Effector CD4-positive, alpha-beta T cell (primary cell): ENCODE measurements around the gene KDM1A.
A peak's percentile ranks its signal among the peaks of the same experiment; 100 is the strongest.

Source experiments
- DNase-seq: peaks from one replicate; pipeline ENCODE4 v3.0.0-alpha.2; 2020

KDM1A gene

GRCh38 chr1:23018661-23019093 lies 591 bp upstream of the KDM1A start:
- DNase-seq: no peak

DNA sequence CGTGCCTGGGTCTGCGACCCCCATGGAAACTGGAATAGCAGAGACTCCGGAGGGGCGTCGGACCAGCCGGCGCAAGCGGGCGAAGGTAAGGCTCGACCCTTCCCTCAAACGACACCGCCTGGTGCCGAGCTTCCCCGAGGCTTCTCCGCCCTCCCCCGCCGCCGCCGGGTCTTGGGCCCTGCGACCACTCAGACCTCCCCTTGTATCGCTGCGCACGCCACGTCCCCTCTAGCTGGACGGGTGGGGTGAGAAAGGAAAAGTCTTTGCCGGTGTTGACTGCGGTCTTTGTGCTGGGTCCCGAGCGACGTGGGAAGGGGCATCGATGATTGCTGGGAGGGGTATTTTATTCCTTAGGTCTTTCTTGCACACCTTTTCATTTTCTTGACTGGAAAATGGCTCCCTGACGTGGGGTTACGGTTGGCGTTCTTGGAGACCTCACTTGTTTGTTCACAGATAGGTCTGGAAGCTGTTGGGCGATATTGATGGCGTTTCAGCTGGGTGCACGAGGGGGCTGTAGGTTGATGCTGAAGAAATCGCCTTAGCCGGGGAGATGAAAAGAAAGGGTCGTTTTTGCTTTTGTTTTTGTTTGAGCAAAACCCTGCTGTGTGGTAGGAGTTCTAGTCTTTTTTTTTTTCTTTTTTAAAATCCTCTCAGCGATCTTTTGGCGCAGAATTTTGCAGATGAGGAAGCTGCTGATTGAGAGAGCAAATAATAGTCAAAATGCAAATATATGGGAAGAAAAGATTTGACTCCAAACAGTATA lies 776 bp downstream of the KDM1A start:
- DNase-seq: peak; percentile 6

DNA sequence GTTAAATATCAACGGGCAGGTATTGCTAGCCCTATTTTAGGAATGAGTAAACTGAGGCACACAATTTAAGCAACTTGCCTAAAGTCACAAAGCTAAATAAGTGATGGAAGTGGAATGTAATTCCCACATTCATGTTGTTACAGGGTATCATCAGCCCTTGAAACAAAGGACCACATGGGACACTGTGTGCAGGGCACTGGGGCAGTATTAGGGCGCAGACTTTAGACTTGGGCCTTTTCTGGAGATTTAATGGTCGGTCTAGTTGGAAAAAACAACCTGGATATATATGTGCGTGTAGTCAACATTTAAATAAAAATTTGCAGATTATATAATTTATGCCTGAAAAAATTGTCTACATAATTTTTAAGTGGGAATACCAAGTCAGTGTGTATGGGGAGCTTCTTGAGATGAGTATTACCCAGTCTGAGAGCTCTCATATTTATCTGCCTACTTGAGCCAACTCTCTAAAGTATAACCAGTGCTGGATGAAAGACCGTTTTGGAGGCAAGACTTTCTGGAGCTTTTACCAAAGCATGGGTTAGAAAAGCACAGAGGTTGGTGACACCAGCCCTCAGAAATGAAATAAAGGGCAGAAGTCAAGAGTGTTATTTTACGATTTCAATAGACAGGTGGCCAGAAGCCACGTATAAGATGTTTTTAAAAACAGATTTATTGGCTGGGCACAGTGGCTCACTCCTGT lies 1.6 kb downstream of the KDM1A start:
- no peak for DNase-seq

- DNase-seq: no peak
Observed at GRCh38 chr1:23021834-23022233, 2.6 kb downstream of the KDM1A start.

- DNase-seq: no peak
Observed at GRCh38 chr1:23023174-23023845, 4.0 kb downstream of the KDM1A start.

DNA sequence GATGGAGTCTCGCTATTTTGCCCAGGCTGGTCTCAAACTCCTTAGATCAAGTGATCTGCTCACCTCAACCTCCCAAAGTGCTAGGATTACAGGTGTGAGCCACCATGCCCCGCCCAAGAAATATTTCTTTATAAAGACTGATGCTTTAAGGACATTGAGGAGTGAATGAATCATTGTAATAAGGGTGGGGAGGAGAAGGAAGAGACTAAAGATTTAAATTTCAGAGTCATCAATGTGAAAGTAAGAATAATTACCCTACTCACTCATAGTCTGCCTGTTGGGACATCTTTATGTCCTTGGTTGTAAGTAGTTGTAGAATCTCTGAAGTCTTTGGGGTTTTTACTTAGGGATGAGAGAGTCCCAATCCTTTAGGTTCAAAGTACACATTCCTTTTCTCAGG lies 7.3 kb downstream of the KDM1A start:
- DNase-seq: no peak

GRCh38 chr1:23027352-23027907 lies 8.2 kb downstream of the KDM1A start:
- no peak for DNase-seq

DNA sequence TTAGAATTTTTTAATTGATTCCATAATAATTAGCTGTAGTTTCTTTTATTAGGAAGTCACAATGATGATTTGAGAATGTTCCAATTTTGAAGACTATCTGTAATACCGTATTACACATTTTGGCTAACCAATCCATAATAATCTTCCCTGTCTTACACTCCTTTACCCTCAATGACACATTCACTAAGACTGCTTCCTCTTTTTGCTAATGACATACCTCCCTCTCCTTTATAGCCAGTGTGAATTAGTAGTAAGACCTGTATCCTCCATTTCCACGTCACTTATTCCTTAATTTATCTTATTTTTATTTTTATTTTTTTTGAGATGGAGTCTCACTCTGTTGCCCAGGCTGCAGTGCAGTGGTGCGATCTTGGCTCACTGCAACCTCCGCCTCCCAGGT lies 10.1 kb downstream of the KDM1A start:
- no peak for DNase-seq

DNA sequence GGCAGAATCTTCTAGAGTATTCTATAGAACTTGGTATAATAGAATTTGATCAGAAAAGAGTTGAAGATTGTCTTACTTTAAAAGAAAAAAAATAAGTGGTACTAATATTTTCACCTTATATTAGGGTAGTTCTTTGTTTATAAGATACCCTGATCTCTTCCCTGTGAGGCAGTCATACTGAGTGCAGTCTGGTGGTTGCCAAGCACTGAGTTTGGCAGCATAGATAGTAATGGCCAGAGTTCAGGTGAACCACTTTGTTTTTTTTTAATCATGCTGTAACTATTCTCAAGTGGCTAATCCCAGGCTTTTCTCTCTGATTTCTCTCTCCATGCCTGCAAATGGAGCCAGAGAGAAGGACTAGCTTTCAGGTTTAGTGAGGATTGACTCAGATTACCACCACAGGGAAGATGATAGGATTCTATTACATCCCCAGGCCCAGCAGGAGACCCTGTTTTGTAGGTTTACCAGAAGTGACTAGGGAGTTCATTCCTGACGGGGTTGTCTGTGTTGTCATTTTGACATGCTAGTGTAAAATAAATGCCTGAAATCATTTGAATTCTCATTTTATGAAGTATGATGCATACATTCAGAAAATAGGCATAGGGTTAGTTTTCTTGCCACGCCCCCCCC lies 16.7 kb downstream of the KDM1A start:
- DNase-seq: no peak

GRCh38 chr1:23037081-23037740 lies 17.9 kb downstream of the KDM1A start:
- DNase-seq: no peak

GRCh38 chr1:23039308-23039826 lies 20.1 kb downstream of the KDM1A start:
- no peak for DNase-seq

DNA sequence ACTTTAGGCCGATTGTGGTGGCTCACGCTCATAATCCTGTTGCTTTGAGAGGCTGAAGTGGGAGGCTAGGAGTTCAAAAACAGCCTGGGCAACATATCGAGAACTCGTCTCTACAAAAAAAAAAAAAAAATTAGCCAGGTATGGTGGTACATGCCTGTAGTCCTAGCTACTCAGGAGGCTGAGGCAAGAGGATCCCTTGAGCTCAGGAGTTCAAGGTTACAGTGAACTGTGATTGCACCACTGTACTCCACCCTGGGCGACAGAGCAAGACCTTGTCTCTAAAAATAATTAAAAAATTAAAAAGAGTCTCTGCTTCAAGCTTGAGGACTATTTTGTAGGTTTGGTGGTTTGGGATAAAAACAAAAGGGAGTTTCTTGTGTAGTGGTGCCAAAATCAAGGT lies 21.2 kb downstream of the KDM1A start:
- DNase-seq: no peak

- no peak for DNase-seq
Observed at GRCh38 chr1:23044035-23044434, 24.8 kb downstream of the KDM1A start.

- DNase-seq: no peak
Observed at GRCh38 chr1:23050201-23050600, 30.9 kb downstream of the KDM1A start.

DNA sequence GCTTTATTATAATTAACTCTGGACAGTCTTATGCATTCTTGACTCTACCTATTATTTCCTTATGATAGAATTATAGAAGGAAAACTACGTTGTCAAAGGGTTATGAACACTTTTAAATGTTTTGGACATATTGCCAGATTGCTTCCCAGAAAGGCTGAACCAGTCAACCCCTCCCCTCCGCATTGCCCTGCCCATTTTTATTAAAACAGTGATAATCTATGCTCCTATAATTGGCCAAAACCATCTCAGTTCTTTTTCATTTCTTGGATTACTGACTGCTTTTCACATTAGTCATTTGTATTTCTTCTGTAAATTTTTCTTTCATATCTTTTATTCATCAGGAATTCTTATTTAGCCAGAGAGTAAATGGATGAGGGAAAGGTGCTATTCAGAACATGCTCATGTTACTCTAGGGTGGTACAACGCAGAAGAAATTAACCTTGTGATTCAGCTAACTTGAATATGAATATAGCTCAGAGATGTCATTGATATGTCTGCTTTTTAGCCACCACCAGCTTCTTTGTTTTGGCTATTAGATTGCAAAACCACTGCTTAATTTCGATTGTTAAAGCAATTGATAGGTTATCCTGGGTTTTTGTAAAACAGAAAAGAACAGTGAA lies 32.1 kb downstream of the KDM1A start:
- DNase-seq: no peak

GRCh38 chr1:23057301-23057700 lies 38.0 kb downstream of the KDM1A start:
- no peak for DNase-seq

DNA sequence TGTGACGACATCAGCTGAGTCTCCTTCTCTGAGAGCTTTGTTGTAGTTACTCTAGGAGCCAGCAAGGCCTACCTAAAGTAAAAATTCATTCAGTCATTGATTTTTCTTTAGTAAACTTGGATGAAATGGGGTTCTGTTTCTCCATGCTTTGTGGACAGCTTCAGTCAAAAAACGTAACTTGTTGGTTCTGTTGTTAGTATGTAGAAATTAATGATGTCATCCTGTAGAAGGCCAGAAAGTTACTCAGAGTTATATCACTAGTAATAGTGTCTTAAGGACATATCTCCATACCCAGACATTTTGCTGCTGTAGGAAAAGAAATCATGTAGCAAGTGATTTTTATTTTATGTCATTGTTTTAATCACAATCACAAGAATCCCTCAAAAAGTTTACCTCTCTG lies 43.0 kb downstream of the KDM1A start:
- DNase-seq: no peak

DNA sequence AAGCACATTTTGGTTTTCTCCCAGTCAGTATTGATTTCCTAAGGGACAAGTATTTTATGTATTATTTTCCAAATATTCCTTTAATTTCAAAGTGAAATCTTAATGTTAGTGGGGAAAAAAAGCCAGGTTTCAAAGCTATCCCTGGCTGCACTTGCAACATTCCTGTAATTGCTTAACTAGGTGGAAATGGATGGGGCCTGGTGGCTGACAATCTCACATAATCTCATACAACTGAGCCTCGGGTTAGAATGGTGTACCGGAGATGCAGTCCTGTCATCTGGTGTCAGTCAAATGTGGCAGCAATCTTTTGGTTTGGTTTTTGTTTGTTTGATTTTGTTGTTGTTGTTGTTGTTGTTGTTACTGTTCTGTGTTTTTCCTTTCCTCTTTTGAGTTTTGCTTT lies 46.1 kb downstream of the KDM1A start:
- DNase-seq: no peak

DNA sequence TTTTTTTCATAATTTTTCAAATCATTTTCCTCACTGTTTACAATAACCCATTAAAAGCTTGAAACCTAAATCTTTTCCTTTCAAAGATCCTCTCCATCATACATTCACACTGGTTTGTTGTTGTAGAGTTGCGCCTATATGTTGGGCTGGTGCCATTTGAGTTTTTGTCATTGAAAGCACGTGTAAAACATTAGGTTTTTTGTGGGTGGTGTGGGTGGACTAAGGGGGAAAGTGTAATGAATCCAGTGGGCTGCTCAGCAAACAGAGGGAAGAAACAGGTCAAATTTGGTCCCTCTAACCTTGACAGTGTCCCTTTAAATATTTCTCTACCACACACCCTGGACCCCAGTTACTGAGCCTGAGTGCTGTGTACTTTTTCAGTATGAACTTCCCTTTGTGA lies 46.8 kb downstream of the KDM1A start:
- DNase-seq: no peak

- DNase-seq: no peak
Observed at GRCh38 chr1:23069149-23069548, 49.9 kb downstream of the KDM1A start.

GRCh38 chr1:23069675-23070074 lies 50.4 kb downstream of the KDM1A start:
- DNase-seq: no peak

- DNase-seq: no peak
Observed at GRCh38 chr1:23074012-23074411, 54.7 kb downstream of the KDM1A start.
